ENCODE data around the gene AKT2.

AKT2 gene

GRCh38 chr19:40256512-40256911, 28.6 kb downstream of the AKT2 start:
- peak overlapping the region; percentile 18 for H3K27ac ChIP-seq
- no peak for DNase-seq (ENCODE audit: low read depth, low spot score)

- H3K27ac ChIP-seq, result no peak overlapping the region
- DNase-seq (ENCODE audit: low read depth, low spot score), result no peak
Measured at GRCh38 chr19:40255619-40256166, 29.5 kb downstream of the AKT2 start.

- H3K27ac ChIP-seq, result no peak overlapping the region
Measured at GRCh38 chr19:40254714-40255418, 30.3 kb downstream of the AKT2 start.

GRCh38 chr19:40253611-40254092, 31.5 kb downstream of the AKT2 start:
- no peak overlapping the region for H3K27ac ChIP-seq
- no peak for DNase-seq (ENCODE audit: low read depth, low spot score)

More at GRCh38 chr19:40254714-40255418, 30.3 kb downstream of the AKT2 start:
- DNase-seq (ENCODE audit: low read depth, low spot score), result no peak

- no peak overlapping the region for H3K27ac ChIP-seq
- DNase-seq (ENCODE audit: low read depth, low spot score), result no peak
Measured at GRCh38 chr19:40252395-40252794, 32.8 kb downstream of the AKT2 start.

- DNase-seq (ENCODE audit: low read depth, low spot score), result no peak
- H3K27ac ChIP-seq, result no peak overlapping the region
Measured at GRCh38 chr19:40251991-40252390, 33.2 kb downstream of the AKT2 start.

- DNase-seq (ENCODE audit: low read depth, low spot score), result no peak
- H3K27ac ChIP-seq, result no peak overlapping the region
Measured at GRCh38 chr19:40251244-40251643, 33.9 kb downstream of the AKT2 start.

- H3K27ac ChIP-seq, result no peak overlapping the region
- no peak for DNase-seq (ENCODE audit: low read depth, low spot score)
Measured at GRCh38 chr19:40249781-40250180, 35.4 kb downstream of the AKT2 start.

- no peak for DNase-seq (ENCODE audit: low read depth, low spot score)
- H3K27ac ChIP-seq, result no peak overlapping the region
Measured at GRCh38 chr19:40249201-40249600, 35.9 kb downstream of the AKT2 start.

- no peak overlapping the region for H3K27ac ChIP-seq
- no peak for DNase-seq (ENCODE audit: low read depth, low spot score)
Measured at GRCh38 chr19:40247735-40248262, 37.3 kb downstream of the AKT2 start.

GRCh38 chr19:40247178-40247577, 38.0 kb downstream of the AKT2 start:
- no peak overlapping the region for H3K27ac ChIP-seq
- no peak for DNase-seq (ENCODE audit: low read depth, low spot score)

- H3K27ac ChIP-seq, result no peak overlapping the region
- no peak for DNase-seq (ENCODE audit: low read depth, low spot score)
Measured at GRCh38 chr19:40246292-40247073, 38.7 kb downstream of the AKT2 start.

- no peak for DNase-seq (ENCODE audit: low read depth, low spot score)
- no peak overlapping the region for H3K27ac ChIP-seq
Measured at GRCh38 chr19:40245506-40246128, 39.5 kb downstream of the AKT2 start.

GRCh38 chr19:40244579-40245317, 40.4 kb downstream of the AKT2 start:
- H3K27ac ChIP-seq, result no peak overlapping the region
- no peak for DNase-seq (ENCODE audit: low read depth, low spot score)

- no peak overlapping the region for H3K27ac ChIP-seq
- DNase-seq (ENCODE audit: low read depth, low spot score), result no peak
Measured at GRCh38 chr19:40243181-40243580, 42.0 kb downstream of the AKT2 start.

GRCh38 chr19:40242480-40242879, 42.7 kb downstream of the AKT2 start:
- no peak for DNase-seq (ENCODE audit: low read depth, low spot score)
- no peak overlapping the region for H3K27ac ChIP-seq

GRCh38 chr19:40241809-40242384, 43.2 kb downstream of the AKT2 start:
- H3K27ac ChIP-seq, result no peak overlapping the region

GRCh38 chr19:40241125-40241808, 43.9 kb downstream of the AKT2 start:
- DNase-seq (ENCODE audit: low read depth, low spot score), result no peak
- H3K27ac ChIP-seq, result no peak overlapping the region

More at GRCh38 chr19:40241809-40242384, 43.2 kb downstream of the AKT2 start:
- DNase-seq (ENCODE audit: low read depth, low spot score), result no peak

- no peak overlapping the region for H3K27ac ChIP-seq
- no peak for DNase-seq (ENCODE audit: low read depth, low spot score)
Measured at GRCh38 chr19:40240332-40240731, 44.8 kb downstream of the AKT2 start.

Measured in epithelial cell of prostate (primary cell).